GM18909 (cell line): ENCODE measurements around the gene FAM43B.
A peak's percentile ranks its signal among the peaks of the same experiment; 100 is the strongest.
"Not testable (repeated sequence)": the region's sequence is repeated elsewhere in the genome, so short reads cannot be mapped to it uniquely, and the experiment has no call there.

Experiments
- ATAC-seq: cut with Tn5 transposase; IDR thresholded peaks from one replicate; pipeline ENCODE4 v1.9.1; 2021; ENCODE audit warnings: mild to moderate bottlenecking; ENCODE audit not compliant: unreplicated experiment, poor library complexity

FAM43B gene

GRCh38 chr1:20551945-20552727, at the start of gene FAM43B:
FAM43B (plus strand) TSS chr1:20552573; CDS start chr1:20552974, 401 bp downstream.
- ATAC-seq = no peak

- no peak for ATAC-seq
Observed at GRCh38 chr1:20505488-20505887, 46.9 kb upstream of the FAM43B start.

GRCh38 chr1:20507248-20507563, 45.2 kb upstream of the FAM43B start:
- no peak for ATAC-seq

GRCh38 chr1:20507564-20508410, 44.6 kb upstream of the FAM43B start, which contains the start of gene MUL1:
MUL1 (minus strand) TSS chr1:20508151; CDS start chr1:20508024, 127 bp downstream.
- peak; percentile 89 for ATAC-seq

- ATAC-seq = no peak
Observed at GRCh38 chr1:20508411-20508771, 44.0 kb upstream of the FAM43B start.

DNA sequence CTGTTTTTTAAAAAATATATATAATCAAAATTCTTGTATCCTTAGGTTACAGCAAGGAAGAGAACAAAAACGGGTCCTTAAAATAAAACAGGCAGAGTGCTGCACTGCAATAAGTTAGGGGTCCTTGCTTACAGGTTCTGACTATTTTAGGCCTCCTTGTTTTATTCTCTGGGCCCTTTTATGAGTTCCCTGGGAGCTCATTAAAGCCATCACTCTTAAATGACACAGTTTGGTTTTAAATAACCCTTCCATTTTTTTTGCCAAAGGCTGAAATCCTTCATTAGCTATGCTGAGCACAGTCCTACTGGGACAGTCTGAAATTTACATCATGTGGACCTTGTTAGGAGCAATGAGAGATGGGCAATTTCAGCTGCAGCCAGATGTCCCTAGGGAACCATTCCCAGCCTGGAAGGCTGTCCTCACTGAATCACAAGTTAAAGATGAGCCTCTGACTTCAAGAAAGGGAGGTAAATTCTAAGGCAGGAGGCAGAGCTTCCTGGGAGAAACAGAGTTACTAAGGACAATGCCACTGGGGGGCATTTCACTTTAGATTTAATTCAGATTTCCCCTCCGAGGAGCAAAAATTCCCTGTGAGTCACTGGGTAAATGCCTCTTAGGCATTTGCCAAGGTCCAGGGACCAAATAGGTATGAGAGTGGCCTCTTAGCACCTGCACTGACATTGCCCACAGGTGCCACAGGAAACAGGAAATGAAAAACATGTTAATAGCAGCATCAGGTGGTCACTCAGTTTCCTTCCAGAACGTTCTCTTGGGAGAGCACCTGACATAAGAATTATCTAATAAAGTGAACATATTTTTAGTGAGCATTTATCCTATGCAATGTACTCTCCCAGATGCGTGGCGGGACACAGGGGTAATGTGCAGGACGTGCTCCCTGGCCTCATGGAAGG, 40.6 kb upstream of the FAM43B start:
- no peak for ATAC-seq

- not testable (repeated sequence) for ATAC-seq
Observed at GRCh38 chr1:20519609-20520262, 32.6 kb upstream of the FAM43B start.

DNA sequence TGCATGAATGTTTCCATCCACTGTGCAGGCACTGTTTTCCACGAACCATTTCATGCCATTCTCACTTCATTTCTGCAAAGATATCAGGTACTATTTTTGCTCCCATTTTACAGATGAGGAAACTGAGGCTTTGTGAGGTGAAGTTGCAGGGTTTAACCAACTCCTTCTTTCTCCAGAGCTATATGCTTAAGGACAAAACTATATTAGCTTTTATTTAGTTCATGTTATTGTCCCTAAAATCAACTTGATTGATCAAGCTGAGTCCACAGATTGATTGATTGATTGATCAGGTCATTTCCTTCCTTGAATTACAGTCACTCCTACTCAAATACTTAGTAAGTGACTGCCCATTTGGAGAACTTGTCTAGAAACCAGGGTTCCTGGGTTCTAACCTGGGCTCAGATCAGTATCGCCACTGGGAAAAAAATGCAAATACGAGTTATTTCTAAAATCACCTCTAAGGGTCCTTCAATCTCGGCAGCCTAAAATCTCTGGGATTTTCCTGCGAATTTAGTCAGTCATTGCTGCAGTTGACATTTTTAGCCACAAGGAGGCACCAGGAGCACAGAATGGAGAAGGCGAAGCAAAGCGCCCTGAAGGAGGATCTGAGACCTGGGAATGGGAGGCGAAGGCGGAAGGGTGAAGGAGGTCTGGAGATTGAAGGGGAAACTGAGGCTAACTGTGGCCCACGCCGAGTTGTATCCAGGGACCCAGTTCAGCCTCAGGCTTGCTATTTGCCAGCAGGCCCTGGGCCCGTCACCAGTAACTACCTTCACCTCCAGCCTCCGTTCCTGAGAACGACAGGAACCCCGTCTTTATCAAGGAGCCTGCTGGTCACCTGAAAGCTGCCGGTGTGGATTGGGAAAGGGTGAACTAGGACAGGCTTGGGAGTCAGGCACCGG, 30.2 kb upstream of the FAM43B start:
- no peak for ATAC-seq

DNA sequence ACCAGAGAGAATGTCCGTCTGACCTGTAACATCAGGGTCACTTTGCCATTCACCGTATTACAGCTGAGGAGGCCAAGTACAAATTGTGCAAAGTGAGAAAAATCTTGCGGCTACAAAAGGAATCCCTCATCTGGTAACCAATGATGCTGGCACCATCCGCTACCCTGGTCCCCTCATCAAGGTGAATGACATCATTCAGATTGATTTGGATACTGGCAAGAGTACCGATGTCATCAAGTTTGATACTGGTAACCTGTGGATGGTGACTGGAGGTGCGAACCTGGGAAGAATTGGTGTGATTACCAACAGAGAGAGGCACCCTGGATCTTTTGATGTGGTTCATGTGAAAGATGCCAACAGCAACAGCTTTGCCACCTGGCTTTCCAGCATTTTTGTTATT, 26.1 kb upstream of the FAM43B start:
- ATAC-seq = no peak

DNA sequence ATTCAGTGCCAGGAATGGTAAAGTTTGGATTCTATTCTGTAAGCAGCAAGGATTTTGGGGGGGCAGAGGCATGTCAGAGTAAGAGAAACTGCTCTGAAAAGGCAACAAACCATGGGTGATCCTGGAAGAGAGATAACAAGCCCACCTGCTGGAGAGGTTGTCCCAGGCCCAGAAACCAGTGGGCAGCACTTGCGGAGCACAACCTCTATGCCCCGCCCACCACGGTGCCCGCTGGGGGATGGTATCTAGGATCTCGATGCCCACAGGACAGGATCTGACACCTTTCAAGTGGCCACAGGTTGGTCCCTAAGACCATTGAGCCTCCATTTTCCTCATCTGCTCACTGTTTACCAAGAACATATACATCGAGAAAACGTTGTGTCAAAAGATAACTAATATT, 24.2 kb upstream of the FAM43B start:
- ATAC-seq = no peak

- ATAC-seq = no peak
Observed at GRCh38 chr1:20530306-20530705, 22.1 kb upstream of the FAM43B start.

- no peak for ATAC-seq
Observed at GRCh38 chr1:20530901-20531300, 21.5 kb upstream of the FAM43B start.

- no peak for ATAC-seq
Observed at GRCh38 chr1:20533635-20534034, 18.7 kb upstream of the FAM43B start.

DNA sequence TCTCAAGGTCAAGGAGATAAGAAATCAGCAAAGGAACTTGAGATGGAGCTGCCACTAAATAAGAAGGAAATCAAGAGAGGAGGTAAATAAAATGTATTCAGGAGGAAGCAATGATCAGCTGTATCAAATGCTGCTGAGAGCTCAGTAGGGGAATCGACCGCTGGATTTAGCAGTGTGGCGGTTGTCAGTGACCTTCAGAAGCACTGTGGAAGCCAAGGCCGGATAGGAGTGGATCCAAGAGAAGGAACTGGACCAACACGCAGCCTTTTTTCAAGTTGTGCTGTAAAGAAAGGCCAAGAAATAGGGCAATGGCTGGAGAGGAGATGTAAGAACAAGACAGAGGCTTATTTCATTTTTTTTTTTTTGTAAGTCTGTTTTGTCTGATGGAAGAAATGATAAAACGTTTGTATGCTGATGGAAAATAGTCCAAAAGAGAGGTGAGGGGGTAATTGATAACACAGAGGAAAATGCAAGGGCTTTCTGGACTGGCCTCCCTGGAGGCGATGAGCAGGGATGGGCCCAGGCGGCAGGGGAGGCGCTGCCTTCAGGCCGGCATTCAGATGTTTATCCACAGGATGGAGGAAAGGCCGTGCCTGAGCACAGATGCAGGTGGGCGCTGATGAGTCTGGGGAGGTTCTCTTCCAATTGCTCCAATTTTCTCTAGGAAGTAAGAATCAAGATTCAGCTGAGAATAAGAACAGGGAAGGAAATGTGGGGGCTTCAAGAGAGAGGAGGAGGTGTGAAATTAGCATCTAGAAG, 17.5 kb upstream of the FAM43B start:
- ATAC-seq = no peak

DNA sequence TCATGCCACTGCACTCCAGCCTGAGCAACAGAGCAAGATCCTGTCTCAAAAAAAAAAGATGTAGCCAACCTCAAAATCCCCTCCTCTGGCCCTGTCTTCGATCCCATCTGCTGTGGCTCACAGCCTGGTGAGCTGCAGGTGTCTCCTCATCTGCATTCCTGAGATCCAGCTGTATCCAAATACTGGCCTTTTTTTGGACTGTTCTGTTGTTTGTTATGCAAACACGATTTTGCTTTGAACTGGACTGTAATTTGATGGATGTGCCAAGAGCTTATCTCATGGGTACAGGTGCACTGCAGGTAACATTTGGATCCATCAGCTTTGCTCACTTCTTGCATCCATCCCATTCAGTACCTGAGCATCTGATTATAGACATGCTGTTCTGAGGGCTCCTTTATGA, 14.1 kb upstream of the FAM43B start:
- ATAC-seq = no peak

GRCh38 chr1:20538760-20539551, 13.4 kb upstream of the FAM43B start:
- no peak for ATAC-seq

DNA sequence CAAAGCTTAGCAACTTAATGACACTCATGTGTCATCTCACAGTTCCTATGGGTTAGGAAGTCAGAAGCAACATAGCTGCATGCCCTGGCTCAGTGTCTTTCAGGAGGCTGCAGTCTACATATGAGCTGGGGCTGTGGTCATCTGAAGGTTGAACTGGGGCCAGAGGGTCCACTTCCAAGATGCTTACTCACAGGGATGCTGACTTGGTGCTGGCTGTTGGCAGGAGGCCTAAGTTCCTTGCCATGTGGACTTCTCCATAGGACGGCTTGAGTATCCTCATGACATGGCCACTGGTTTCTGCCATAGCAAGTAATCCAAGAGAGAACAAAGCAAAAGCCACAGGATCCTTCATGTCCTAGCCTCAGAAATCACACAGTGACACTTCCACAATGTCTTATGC, 12.1 kb upstream of the FAM43B start:
- ATAC-seq = no peak

- no peak for ATAC-seq
Observed at GRCh38 chr1:20546637-20547036, 5.7 kb upstream of the FAM43B start.
